Heart left ventricle (tissue), 13 donors: ENCODE measurements around the gene EMC10.

Experiments
- POLR2A ChIP-seq, 2 donors: fragments of 450-650 bp; IDR thresholded peaks; one replicate each; pipeline ENCODE4 v1.6.1; 2017; ENCODE audit warnings: antibody characterized with exemption in 2 of 2, mild to moderate bottlenecking in 2 of 2, moderate library complexity in 2 of 2
- TF ChIP-seq, protein P1 (sequence below), 12 donors: fragments of 200-600 bp; sonication (generic) in 4 of 12; IDR thresholded peaks; one replicate each; pipeline versions ENCODE4 v1.5.0 to v1.8.0; 2018 to 2022; ENCODE audit warnings: antibody characterized with exemption in 12 of 12, mild to moderate bottlenecking in 5 of 12
- donor health status: ischemic (EF 13 %, LVEDD 7.1; RV severe dilation, severe dysfunction).
- donor health status: DM: no; HTN: yes; CAD: no.
- donor health status: DM: no; HTN: no; CAD: no.
- donor health status: ischemic (EF 25% LVEDD 6.9; RV normal size, moderate dysfunction).
- donor health status: ischemic (EF 25% LVEDD 5.7; RV mildly dilated, moderate dysfunction).
- donor health status: ischemic (EF 35%, LVEDD 5.7; RV mildly dilated, moderate dysfunction).
- donor health status: nonischemic (EF 11% LVEDD 7.7; RV severe dilation, severe dysfunction).
- donor health status: DM: yes; HTN: yes; CAD: no.
- donor health status: PGD.
- donor health status: ischemic (EF 29% LVEDD 5.4; RV normal size, mild dysfunction).
- donor health status: nonischemic (EF 23%, LVEDD 6.1; RV moderate dilation, normal function).

DNA sequence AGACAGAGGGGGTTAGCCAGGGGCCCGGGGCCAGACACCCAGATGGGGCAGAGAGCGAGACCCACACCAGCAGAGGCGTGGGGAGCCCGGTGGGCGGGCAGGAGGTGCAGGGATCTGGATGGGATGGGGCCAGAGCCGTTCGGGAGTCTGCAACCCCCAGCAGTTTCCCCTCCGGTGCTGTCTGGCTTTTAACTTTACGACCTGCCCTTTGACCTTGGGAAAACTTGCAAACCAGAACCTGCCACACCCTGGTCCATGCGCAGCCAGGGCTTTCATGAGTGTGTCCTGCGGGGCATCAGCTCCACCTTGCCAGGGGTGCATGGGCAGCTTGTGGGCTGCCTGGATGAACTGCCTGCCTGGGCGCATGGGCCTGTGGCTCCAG is 24.9 kb downstream of the EMC10 start:
- TF ChIP-seq, protein P1, sequence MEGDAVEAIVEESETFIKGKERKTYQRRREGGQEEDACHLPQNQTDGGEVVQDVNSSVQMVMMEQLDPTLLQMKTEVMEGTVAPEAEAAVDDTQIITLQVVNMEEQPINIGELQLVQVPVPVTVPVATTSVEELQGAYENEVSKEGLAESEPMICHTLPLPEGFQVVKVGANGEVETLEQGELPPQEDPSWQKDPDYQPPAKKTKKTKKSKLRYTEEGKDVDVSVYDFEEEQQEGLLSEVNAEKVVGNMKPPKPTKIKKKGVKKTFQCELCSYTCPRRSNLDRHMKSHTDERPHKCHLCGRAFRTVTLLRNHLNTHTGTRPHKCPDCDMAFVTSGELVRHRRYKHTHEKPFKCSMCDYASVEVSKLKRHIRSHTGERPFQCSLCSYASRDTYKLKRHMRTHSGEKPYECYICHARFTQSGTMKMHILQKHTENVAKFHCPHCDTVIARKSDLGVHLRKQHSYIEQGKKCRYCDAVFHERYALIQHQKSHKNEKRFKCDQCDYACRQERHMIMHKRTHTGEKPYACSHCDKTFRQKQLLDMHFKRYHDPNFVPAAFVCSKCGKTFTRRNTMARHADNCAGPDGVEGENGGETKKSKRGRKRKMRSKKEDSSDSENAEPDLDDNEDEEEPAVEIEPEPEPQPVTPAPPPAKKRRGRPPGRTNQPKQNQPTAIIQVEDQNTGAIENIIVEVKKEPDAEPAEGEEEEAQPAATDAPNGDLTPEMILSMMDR (IDR thresholded peaks at IDR 0.05), result no peak
- TF ChIP-seq POLR2A (IDR thresholded peaks at IDR 0.05), result no peak
